Endothelial cell of umbilical vein (primary cell): ENCODE results near the gene NF1. TPM values are rescaled to one million over a fixed set of nuclear protein-coding genes. Genes with fewer than 3 reads are reported as not detected.

Source experiments
- BruUV-seq: library from RNA; stranded (reverse); fragments of 400-500 nt; replicated peaks from 2 replicates; lab custom pipeline; 2021; lab: Mats Ljungman, UMichigan
- CTCF ChIA-PET: fragments of 300-600, 350-600 bp; sonication (Branson Sonifier 250); formaldehyde crosslinking; loops from one replicate; lab custom pipeline; 2021; ENCODE audit warnings: antibody characterized with exemption, inconsistent platforms; lab: Charles Lee
- POLR2A ChIA-PET: fragments of 300-600, 350-600 bp; sonication (Branson Sonifier 250); formaldehyde crosslinking; loops from one replicate; lab custom pipeline; 2021; ENCODE audit warnings: antibody characterized with exemption, inconsistent platforms; lab: Charles Lee
- DNase-seq: peaks from one replicate; pipeline ENCODE4 v3.0.0-alpha.2; 2011; ENCODE audit warnings: low read depth, low spot score
- FAIRE-seq: peaks from 2 replicates; lab custom pipeline; 2011; peaks lifted over from hg19 to GRCh38; lab: Jason Lieb, UNC
- H2AFZ ChIP-seq: 2 replicates; pipeline ENCODE4 v1.6.0; 2012; ENCODE audit warnings: low read depth, low read length, control low read depth, inconsistent platforms
- H3K27ac ChIP-seq: 2 replicates; pipeline ENCODE4 v1.5.1; 2011; ENCODE audit warnings: low read depth, mild to moderate bottlenecking, control low read depth, low read length, moderate library complexity; ENCODE audit not compliant: insufficient read depth
- H3K27me3 ChIP-seq, 2 experiments: 2 replicates each; pipeline versions ENCODE4 v1.6.0 to v1.6.1; 2011; ENCODE audit warnings: low read length in 2 of 2, mixed read lengths in 1 of 2; ENCODE audit not compliant: control insufficient read depth in 2 of 2, insufficient read depth in 2 of 2
- H3K36me3 ChIP-seq, 2 experiments: 2 replicates in 1 of 2; 3 replicates in 1 of 2; pipeline ENCODE4 v1.5.1; 2011; ENCODE audit warnings: low read length in 2 of 2, mild to moderate bottlenecking in 1 of 2, moderate library complexity in 1 of 2; ENCODE audit not compliant: control insufficient read depth in 2 of 2, insufficient read depth in 2 of 2; ENCODE audit errors: extremely low read depth in 1 of 2
- H3K4me1 ChIP-seq: 3 replicates; pipeline ENCODE4 v1.5.1; 2011; ENCODE audit warnings: mild to moderate bottlenecking, low read length; ENCODE audit not compliant: control insufficient read depth, insufficient read depth; ENCODE audit errors: extremely low read depth
- H3K4me2 ChIP-seq: 2 replicates; pipeline ENCODE4 v1.6.1; 2011; ENCODE audit warnings: low read length, control low read depth, mixed read lengths; ENCODE audit not compliant: insufficient read depth
- H3K4me3 ChIP-seq, 3 experiments: fragments of 200-600 bp in 1 of 3; sonication (generic), shearing (Covaris generic) in 1 of 3; replicated peaks in 1 of 3; 2 replicates each; pipeline ENCODE4 v1.5.1; 2011 to 2016; ENCODE audit warnings: control low read depth in 3 of 3, low read length in 3 of 3, mild to moderate bottlenecking in 2 of 3, inconsistent platforms in 1 of 3, low read depth in 1 of 3, moderate library complexity in 1 of 3; ENCODE audit not compliant: insufficient read depth in 1 of 3
- H3K79me2 ChIP-seq: 2 replicates; pipeline ENCODE4 v1.6.0; 2012; ENCODE audit warnings: low read length, inconsistent platforms; ENCODE audit not compliant: control insufficient read depth, insufficient read depth
- H3K9ac ChIP-seq: replicated peaks from 2 replicates; pipeline ENCODE3; 2011; ENCODE audit warnings: low read length, control low read depth; ENCODE audit not compliant: insufficient read depth; ENCODE audit errors: extremely low read depth
- H3K9me1 ChIP-seq: replicated peaks from 3 replicates; pipeline ENCODE4 v1.6.0; 2011; ENCODE audit warnings: mild to moderate bottlenecking, low read length; ENCODE audit not compliant: control insufficient read depth, insufficient read depth; ENCODE audit errors: extremely low read depth
- H3K9me3 ChIP-seq: replicated peaks from 2 replicates; pipeline ENCODE4 v1.5.1; 2012; ENCODE audit warnings: low read length, inconsistent platforms; ENCODE audit not compliant: control insufficient read depth, insufficient read depth
- H4K20me1 ChIP-seq: replicated peaks from 2 replicates; pipeline ENCODE3; 2011; ENCODE audit warnings: mild to moderate bottlenecking, low read length; ENCODE audit not compliant: control insufficient read depth, insufficient read depth; ENCODE audit errors: extremely low read depth
- FOS ChIP-seq: IDR thresholded peaks from 2 replicates; pipeline ENCODE4 v1.6.1; 2011; ENCODE audit warnings: mild to moderate bottlenecking, low read length, moderate library complexity, borderline replicate concordance; ENCODE audit not compliant: insufficient read depth
- GATA2 ChIP-seq: IDR thresholded peaks from 2 replicates; pipeline ENCODE4 v1.7.0; 2011; ENCODE audit warnings: low read depth, mild to moderate bottlenecking, moderate library complexity, mixed read lengths, low read length; ENCODE audit not compliant: insufficient read length, insufficient read depth
- JUN ChIP-seq: IDR thresholded peaks from 2 replicates; pipeline ENCODE4 v1.6.1; 2011; ENCODE audit warnings: borderline replicate concordance, low read depth; ENCODE audit not compliant: insufficient read length, insufficient read depth
- POLR2A ChIP-seq: IDR thresholded peaks from 2 replicates; pipeline ENCODE4 v1.6.1; 2012; ENCODE audit warnings: low read depth, mild to moderate bottlenecking, control low read depth, low read length
- POLR2AphosphoS5 ChIP-seq: IDR thresholded peaks from 2 replicates; pipeline ENCODE4 v1.6.1; 2012; ENCODE audit warnings: low read depth, mild to moderate bottlenecking, control low read depth, low read length, moderate library complexity; ENCODE audit not compliant: insufficient read depth
- dilution Hi-C: fragments of 300-500 bp; cut with MboI; formaldehyde crosslinking; loops from one replicate; pipeline ENCODE4 v1.15.0; 2019; ENCODE audit warnings: low sequenced_read_pairs; ENCODE audit not compliant: extremely low pct_ligation_motif_present
- intact Hi-C: fragments of 100-400 bp; cut with micrococcal nuclease; formaldehyde crosslinking; loops from one replicate; pipeline ENCODE4 v1.10.0; 2022
- polyA plus RNA-seq, 4 experiments: library from polyadenylated mRNA; depleted of rRNA in 3 of 4; stranded (reverse) in 3 of 4; unstranded in 1 of 4; fragments of >200 nt; gene quantifications; 2 replicates each; pipeline versions ENCODE4 v1.2.1 to v1.2.3, GENCODE V29; 2011 to 2012; ENCODE audit warnings: missing spikeins in 1 of 4
- total RNA-seq: library from RNA; stranded (reverse); gene quantifications from 2 replicates; pipeline ENCODE4 v1.2.3, GENCODE V29; 2021
- TF ChIP-seq, protein P1 (sequence below), 2 donors: IDR thresholded peaks; 1 replicate in 1 of 2; 2 replicates in 1 of 2; pipeline ENCODE4 v1.5.1; 2011; ENCODE audit warnings: low read length in 2 of 2, mild to moderate bottlenecking in 2 of 2, moderate library complexity in 2 of 2, control low read depth in 1 of 2, inconsistent platforms in 1 of 2, low read depth in 1 of 2; ENCODE audit not compliant: insufficient read depth in 1 of 2; ENCODE audit errors: extremely low read depth in 1 of 2

The NF1 gene
- total and polyA plus RNA-seq, 2 donors (not counting 3 experiments of a cell fraction or from before 2014, with no cell fraction given), result 13.7 to 42.4 TPM

DNA sequence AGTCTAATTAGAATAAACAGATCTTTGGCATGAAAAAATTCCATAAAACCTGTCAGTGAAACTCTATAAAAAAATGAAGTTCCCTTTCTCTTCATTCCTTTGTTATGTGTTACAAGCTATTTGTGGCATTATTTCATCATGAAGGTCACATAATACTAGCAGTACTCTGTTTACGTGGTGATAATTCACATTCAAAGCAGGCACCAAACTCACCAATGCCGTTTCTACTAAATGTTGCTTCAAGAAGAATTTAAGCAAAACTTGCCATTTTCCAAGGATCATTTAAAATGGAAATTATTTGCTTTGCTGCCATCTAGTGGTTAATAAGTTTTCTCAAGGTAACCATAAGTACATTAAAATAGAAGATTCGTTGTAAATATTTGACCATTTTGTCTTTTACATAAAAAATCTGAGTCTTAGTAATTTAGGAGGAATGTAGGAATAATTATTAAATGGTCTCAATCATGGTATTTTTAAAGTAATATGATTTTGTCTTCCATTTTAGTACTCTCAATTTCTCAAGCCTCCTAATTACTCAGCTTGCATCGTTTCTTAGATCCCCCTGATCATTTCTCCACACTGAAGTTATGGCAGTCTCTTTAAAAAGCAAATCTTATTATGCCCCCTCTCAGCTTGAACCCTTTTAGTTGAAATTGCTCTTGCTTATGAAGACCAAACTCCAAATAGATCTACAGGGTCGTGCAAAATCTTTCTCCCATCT is 121.4 kb downstream of the NF1 start:
- no peak overlapping the region for H2AFZ ChIP-seq
- FAIRE-seq, result peak; percentile 77
- H3K9ac ChIP-seq, result no peak overlapping the region
- H3K9me1 ChIP-seq, result no peaks in the 10 kb centered on the region
- intact Hi-C loops (loop anchor here (1.0 kb wide), 3 partner anchors 157 to 310 kb away; partner anchors contain the start of gene TEFM), dilution Hi-C loops (no loop called here)
- H3K79me2 ChIP-seq, result no peaks in the 10 kb centered on the region
- POLR2A ChIA-PET, result no interaction called here
- no peak overlapping the region for H3K4me2 ChIP-seq
- H3K4me1 ChIP-seq, result no peaks in the 10 kb centered on the region
- no peak for TF ChIP-seq FOS
- no peak for TF ChIP-seq GATA2
- no peak for TF ChIP-seq POLR2A
- no peak for TF ChIP-seq JUN
- no peak for TF ChIP-seq POLR2AphosphoS5
- TF ChIP-seq, protein P1, sequence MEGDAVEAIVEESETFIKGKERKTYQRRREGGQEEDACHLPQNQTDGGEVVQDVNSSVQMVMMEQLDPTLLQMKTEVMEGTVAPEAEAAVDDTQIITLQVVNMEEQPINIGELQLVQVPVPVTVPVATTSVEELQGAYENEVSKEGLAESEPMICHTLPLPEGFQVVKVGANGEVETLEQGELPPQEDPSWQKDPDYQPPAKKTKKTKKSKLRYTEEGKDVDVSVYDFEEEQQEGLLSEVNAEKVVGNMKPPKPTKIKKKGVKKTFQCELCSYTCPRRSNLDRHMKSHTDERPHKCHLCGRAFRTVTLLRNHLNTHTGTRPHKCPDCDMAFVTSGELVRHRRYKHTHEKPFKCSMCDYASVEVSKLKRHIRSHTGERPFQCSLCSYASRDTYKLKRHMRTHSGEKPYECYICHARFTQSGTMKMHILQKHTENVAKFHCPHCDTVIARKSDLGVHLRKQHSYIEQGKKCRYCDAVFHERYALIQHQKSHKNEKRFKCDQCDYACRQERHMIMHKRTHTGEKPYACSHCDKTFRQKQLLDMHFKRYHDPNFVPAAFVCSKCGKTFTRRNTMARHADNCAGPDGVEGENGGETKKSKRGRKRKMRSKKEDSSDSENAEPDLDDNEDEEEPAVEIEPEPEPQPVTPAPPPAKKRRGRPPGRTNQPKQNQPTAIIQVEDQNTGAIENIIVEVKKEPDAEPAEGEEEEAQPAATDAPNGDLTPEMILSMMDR (IDR thresholded peaks at IDR 0.05; ENCODE audit: extremely low read depth in 1 of 2, insufficient read depth in 1 of 2, low read depth in 1 of 2, low read length in 2 of 2), result peak in 1 of 2 donors; percentile 31
- H4K20me1 ChIP-seq, result peaks cover 2% of the 10 kb centered on the region
- peaks cover 0 to 3% of the 10 kb centered on the region in 2 experiments for H3K36me3 ChIP-seq
- no peaks in the 10 kb centered on the region for H3K27me3 ChIP-seq
- CTCF ChIA-PET, result interaction anchor here (0.6 to 4.3 kb wide), 21 partner anchors 8 to 366 kb away, joined by 3 to 41 read pairs (median 4); partner anchors contain the start of gene RNF135
- no peak overlapping the region for H3K27ac ChIP-seq
- H3K9me3 ChIP-seq, result no peaks in the 10 kb centered on the region
- H3K4me3 ChIP-seq, result no peak overlapping the region
- no TSS peak for BruUV-seq
- peak; percentile 68 for DNase-seq
